ENCODE measurements around the gene NRM. TPM values are rescaled to one million over a fixed set of nuclear protein-coding genes. Genes with fewer than 3 reads are reported as not detected.
"Not testable (repeated sequence)": the region's sequence is repeated elsewhere in the genome, so short reads cannot be mapped to it uniquely, and the experiment has no call there.

NRM gene
- total RNA-seq, 4 donors from 2014 or later, result 6.0 to 13.3 (median 6.9) TPM

GRCh38 chr6:30721198-30722024 lies 30.6 kb upstream of the NRM start:
- Histone ChIP-seq H3K9me3 (no peaks in the 10 kb centered on the region), H3K4me3 (peak overlapping the region; percentile 68 to 95 (median 82)), H3K27me3 (no peaks in the 10 kb centered on the region), H3K27ac (peak overlapping the region; percentile 82 to 99 (median 94)), H3K4me1 (peaks cover 0 to 68% (median 24%) of the 10 kb centered on the region in 4 donors), H3K36me3 (peaks cover 0 to 37% (median 24%) of the 10 kb centered on the region in 3 donors)
- peak; percentile 83 to 84 for DNase-seq (ENCODE audit: low spot score in 2 of 2)
- TF ChIP-seq CTCF (IDR thresholded peaks at IDR 0.05) (peak; percentile 55 to 78 (median 63)), POLR2A (IDR thresholded peaks at IDR 0.05) (peak in 1 of 2 donors; percentile 58), EP300 (IDR thresholded peaks at IDR 0.05) (peak; percentile 51 to 83)
- 1% methylated on average over 44 to 45 of the region's 71 CpGs for WGBS, 2 donors

GRCh38 chr6:30720738-30721197 lies 30.0 kb upstream of the NRM start:
- TF ChIP-seq CTCF (IDR thresholded peaks at IDR 0.05) (no peak), POLR2A (IDR thresholded peaks at IDR 0.05) (no peak), EP300 (IDR thresholded peaks at IDR 0.05) (no peak)

GRCh38 chr6:30719791-30720737 lies 29.3 kb upstream of the NRM start, which contains the start of gene TUBB:
Gene TUBB (plus strand): TSS chr6:30720352. CDS start chr6:30720507, 155 bp downstream.
- Histone ChIP-seq H3K9me3 (no peaks in the 10 kb centered on the region), H3K4me1 (peaks cover 0 to 64% (median 24%) of the 10 kb centered on the region in 4 donors), H3K27ac (peak within 1 kb of the TSS; percentile 82 to 99 (median 94)), H3K4me3 (peak within 1 kb of the TSS; percentile 68 to 95 (median 82)), H3K36me3 (peaks cover 0 to 26% (median 24%) of the 10 kb centered on the region in 3 donors), H3K27me3 (no peaks in the 10 kb centered on the region)
- WGBS, 2 donors, result 0% methylated on average over 38 of the region's 38 CpGs
- TF ChIP-seq EP300 (IDR thresholded peaks at IDR 0.05), result peak; percentile 67 to 95
- TF ChIP-seq POLR2A (IDR thresholded peaks at IDR 0.05), result peak; percentile 74 to 91
- TF ChIP-seq CTCF (IDR thresholded peaks at IDR 0.05), result peak in 2 of 5 experiments; percentile 10 to 34
- peak; percentile 92 for DNase-seq (ENCODE audit: low spot score in 2 of 2)

More at GRCh38 chr6:30720738-30721197, 30.0 kb upstream of the NRM start:
- Histone ChIP-seq H3K36me3 (peaks cover 0 to 30% (median 24%) of the 10 kb centered on the region in 3 donors), H3K27ac (peak overlapping the region; percentile 82 to 99 (median 94)), H3K27me3 (no peaks in the 10 kb centered on the region), H3K4me1 (peaks cover 0 to 68% (median 24%) of the 10 kb centered on the region in 4 donors), H3K4me3 (peak overlapping the region; percentile 68 to 95 (median 82)), H3K9me3 (no peaks in the 10 kb centered on the region)
- WGBS, 2 donors, result 0 to 1% methylated on average over 29 of the region's 29 CpGs
- peak; percentile 52 to 57 for DNase-seq (ENCODE audit: low spot score in 2 of 2)

- Histone ChIP-seq H3K4me1 (peaks cover 0 to 59% (median 24%) of the 10 kb centered on the region in 4 donors), H3K9me3 (no peaks in the 10 kb centered on the region), H3K27ac (peak overlapping the region; percentile 82 to 95 (median 93)), H3K27me3 (no peaks in the 10 kb centered on the region), H3K4me3 (peak overlapping the region; percentile 36 to 85 (median 74)), H3K36me3 (peaks cover 0 to 26% (median 19%) of the 10 kb centered on the region in 3 donors)
- DNase-seq (ENCODE audit: low spot score in 2 of 2), result no peak
- no peak for TF ChIP-seq CTCF (IDR thresholded peaks at IDR 0.05)
- no peak for TF ChIP-seq POLR2A (IDR thresholded peaks at IDR 0.05)
- no peak for TF ChIP-seq EP300 (IDR thresholded peaks at IDR 0.05)
- 15 to 18% methylated on average over 8 of the region's 8 CpGs for WGBS, 2 donors
These were observed 28.6 kb upstream of the NRM start for GRCh38 chr6:30719356-30719755.

- Histone ChIP-seq H3K4me3 (peak overlapping the region; percentile 25 to 83 (median 67)), H3K4me1 (peaks cover 0 to 47% (median 22%) of the 10 kb centered on the region in 4 donors), H3K36me3 (peaks cover 0 to 26% (median 6%) of the 10 kb centered on the region in 3 donors), H3K27ac (peak overlapping the region; percentile 81 to 96 (median 90))
- 78 to 80% methylated on average over 37 of the region's 37 CpGs for WGBS, 2 donors
- H3K9me3 ChIP-seq; DNase-seq (ENCODE audit: low spot score in 2 of 2); H3K27me3 ChIP-seq: not testable (repeated sequence)
These were observed 27.3 kb upstream of the NRM start for GRCh38 chr6:30717845-30718720.
